Heart right ventricle (tissue), 16 donors: ENCODE data around the gene ARRB1. TPM values are rescaled to one million over a fixed set of nuclear protein-coding genes. Genes with fewer than 3 reads are reported as not detected.

Experiments used
- ATAC-seq, 8 donors: fragments of 200-7000 bp; cut with Tn5 transposase; one replicate each; pipeline ENCODE4 v1.9.1; 2020; ENCODE audit warnings: mild to moderate bottlenecking in 8 of 8, moderate library complexity in 8 of 8, moderate number of reproducible peaks in 1 of 8
- DNase-seq, 2 donors: peaks; one replicate each; pipeline ENCODE4 v3.0.0-alpha.2; 2020
- H3K27ac ChIP-seq, 10 donors: fragments of 200-600 bp; sonication (generic) in 2 of 10; one replicate each; pipeline versions ENCODE4 v1.5.0 to v1.8.0; 2020 to 2022; ENCODE audit warnings: mild to moderate bottlenecking in 3 of 10
- H3K27me3 ChIP-seq, 7 donors: fragments of 200-600 bp; one replicate each; pipeline ENCODE4 v1.8.0; 2021 to 2022; ENCODE audit warnings: mild to moderate bottlenecking in 2 of 7
- H3K36me3 ChIP-seq, 9 donors: fragments of 200-600 bp; sonication (generic) in 1 of 9; one replicate each; pipeline versions ENCODE4 v1.5.0 to v1.8.0; 2020 to 2022; ENCODE audit warnings: mild to moderate bottlenecking in 2 of 9
- H3K4me1 ChIP-seq, 9 donors: fragments of 200-600 bp; sonication (generic) in 1 of 9; one replicate each; pipeline versions ENCODE4 v1.5.0 to v1.8.0; 2020 to 2022; ENCODE audit warnings: mild to moderate bottlenecking in 4 of 9
- H3K4me3 ChIP-seq, 10 donors: fragments of 200-600 bp; sonication (generic) in 2 of 10; one replicate each; pipeline versions ENCODE4 v1.5.0 to v1.8.0; 2020 to 2022; ENCODE audit warnings: mild to moderate bottlenecking in 7 of 10, moderate library complexity in 2 of 10
- H3K9me3 ChIP-seq, 11 donors: fragments of 200-600 bp in 10 of 11; sonication (generic) in 2 of 11; one replicate each; pipeline versions ENCODE4 v1.5.0 to v1.8.0; 2013 to 2022; ENCODE audit warnings: mild to moderate bottlenecking in 2 of 11, control low read depth in 1 of 11, moderate library complexity in 1 of 11
- CTCF ChIP-seq, 9 donors: fragments of 200-600 bp; sonication (generic) in 2 of 9; IDR thresholded peaks; one replicate each; pipeline versions ENCODE4 v1.5.0 to v1.8.0; 2021 to 2022; ENCODE audit warnings: antibody characterized with exemption in 9 of 9, mild to moderate bottlenecking in 5 of 9, moderate library complexity in 1 of 9
- WGBS, 2 donors: extraction: QIAGEN DNeasy Blood & Tissue Kit; methylation state at CpG; one replicate each; pipeline ENCODE4 v1.1.7; 2013; ENCODE audit warnings: inconsistent platforms in 1 of 2; 5-methylcytosine and 5-hydroxymethylcytosine counted together
- intact Hi-C, 10 donors: fragments of 100-400 bp; cut with DNase I; formaldehyde crosslinking; loops; one replicate each; pipeline versions ENCODE4 v1.11.1 to v1.14.2; 2022
- polyA plus RNA-seq, 2 donors: library from polyadenylated mRNA; stranded (reverse); fragments of 200-250 nt; gene quantifications; one replicate each; pipeline ENCODE4 v1.2.3, GENCODE V29; 2013
- total RNA-seq, 10 donors: library from RNA; stranded (reverse); fragmentation: NEBNext Ultra II Directional in 3 of 10; extraction: Animal tissue kit (Norgen Biotek cat#: 25700) in 3 of 10; gene quantifications; one replicate each; pipeline versions ENCODE4 v1.2.1 to v1.2.4, GENCODE V29; 2021 to 2023
- donor health status: Arrhythmogenic right ventricular cardiomyopathy.
- donor health status: ischemic (EF 13 %, LVEDD 7.1; RV severe dilation, severe dysfunction).
- donor health status: healthy with polysubstance abuse.
- donor health status: DM: no; HTN: yes; CAD: no.
- donor health status: DM: no; HTN: no; CAD: no.
- donor health status: ischemic (EF 25% LVEDD 6.9; RV normal size, moderate dysfunction).
- donor health status: ischemic (EF 25% LVEDD 5.7; RV mildly dilated, moderate dysfunction).
- donor health status: healthy.
- donor health status: DM: yes; HTN: yes; CAD: no.
- donor health status: Ischemic cardiomyopathy.
- donor health status: ischemic (EF 35%, LVEDD 5.7; RV mildly dilated, moderate dysfunction).
- donor health status: nonischemic (EF 11% LVEDD 7.7; RV severe dilation, severe dysfunction).
- donor health status: DM: yes; HTN: yes; CAD: no.
- donor health status: PGD.
- donor health status: ischemic (EF 29% LVEDD 5.4; RV normal size, mild dysfunction).
- donor health status: nonischemic (EF 23%, LVEDD 6.1; RV moderate dilation, normal function).

ARRB1 gene
- total and polyA plus RNA-seq, 12 donors: 8.1 to 33.9 (median 19.9) TPM

- intact Hi-C loops: loop anchor here in 1 of 10 donors (5.0 kb wide), 1 partner anchor 34 kb away; no protein-coding TSS in a partner anchor
- peak; percentile 60 to 72 for DNase-seq
- Histone ChIP-seq H3K4me1 (peaks cover 21 to 72% (median 46%) of the 10 kb centered on the region in 9 donors), H3K27ac (peak overlapping the region; percentile 46 to 99 (median 93)), H3K9me3 (no peaks in the 10 kb centered on the region), H3K27me3 (no peaks in the 10 kb centered on the region), H3K4me3 (no peak overlapping the region), H3K36me3 (peaks cover 0 to 14% (median 0%) of the 10 kb centered on the region in 9 donors)
- TF ChIP-seq CTCF (IDR thresholded peaks at IDR 0.05): no peak
- 31 to 34% methylated on average over 8 of the region's 8 CpGs for WGBS, 2 donors
- peak; percentile 51 to 78 (median 64) for ATAC-seq
These were observed 37.8 kb downstream of the ARRB1 start for GRCh38 chr11:75313513-75314272.

- H3K4me1 ChIP-seq: peaks cover 21 to 74% (median 50%) of the 10 kb centered on the region in 9 donors
- DNase-seq: no peak
These were observed 39.1 kb downstream of the ARRB1 start for GRCh38 chr11:75312346-75312745.

GRCh38 chr11:75311858-75312288 is 39.6 kb downstream of the ARRB1 start:
- Histone ChIP-seq H3K4me3 (peak overlapping the region; percentile 10 to 61 (median 54)), H3K36me3 (peaks cover 0 to 14% (median 0%) of the 10 kb centered on the region in 9 donors), H3K27me3 (no peaks in the 10 kb centered on the region), H3K27ac (peak overlapping the region; percentile 76 to 99 (median 93)), H3K9me3 (no peaks in the 10 kb centered on the region), H3K4me1 (peaks cover 18 to 77% (median 55%) of the 10 kb centered on the region in 9 donors)
- TF ChIP-seq CTCF (IDR thresholded peaks at IDR 0.05): peak in 1 of 9 donors; percentile 6
- peak; percentile 83 to 91 for DNase-seq
- ATAC-seq: peak; percentile 82 to 93 (median 92)
- intact Hi-C loops: loop anchor here in 1 of 10 donors (5.0 kb wide), 1 partner anchor 35 kb away; no protein-coding TSS in a partner anchor
- 41 to 61% methylated on average over 13 of the region's 13 CpGs for WGBS, 2 donors

More at GRCh38 chr11:75312346-75312745, 39.1 kb downstream of the ARRB1 start:
- Histone ChIP-seq H3K36me3 (peaks cover 0 to 14% (median 0%) of the 10 kb centered on the region in 9 donors), H3K9me3 (no peaks in the 10 kb centered on the region), H3K27me3 (no peaks in the 10 kb centered on the region), H3K4me3 (peak overlapping the region in 5 of 10 donors; percentile 56 to 61 (median 58)), H3K27ac (peak overlapping the region; percentile 76 to 99 (median 93))
- no peak for ATAC-seq
- WGBS, 2 donors: 61 to 67% methylated on average over 2 of the region's 2 CpGs
- no peak for TF ChIP-seq CTCF (IDR thresholded peaks at IDR 0.05)
- intact Hi-C loops: loop anchor here in 1 of 10 donors (5.0 kb wide), 1 partner anchor 35 kb away; no protein-coding TSS in a partner anchor

GRCh38 chr11:75308986-75309385 is 42.5 kb downstream of the ARRB1 start:
- peaks cover 0 to 14% (median 0%) of the 10 kb centered on the region in 9 donors for H3K36me3 ChIP-seq

More at GRCh38 chr11:75308986-75309385, 42.5 kb downstream of the ARRB1 start:
- H3K4me1 ChIP-seq: peaks cover 18 to 82% (median 59%) of the 10 kb centered on the region in 9 donors
- no peak for TF ChIP-seq CTCF (IDR thresholded peaks at IDR 0.05)
- H3K27me3 ChIP-seq: no peaks in the 10 kb centered on the region
- H3K9me3 ChIP-seq: no peaks in the 10 kb centered on the region
- 98 to 100% methylated on average over 4 of the region's 4 CpGs for WGBS, 2 donors
- no peak overlapping the region for H3K4me3 ChIP-seq
- intact Hi-C loops: no loop called here
- DNase-seq (no peak), ATAC-seq (no peak)
- H3K27ac ChIP-seq: peak overlapping the region in 4 of 10 donors; percentile 16 to 86 (median 42)
